Neutrophil (primary cell): Measurements from ENCODE around the gene KCNK15.
"Not testable (repeated sequence)": the region's sequence is repeated elsewhere in the genome, so short reads cannot be mapped to it uniquely, and the experiment has no call there.

ENCODE experiments used
- H3K27ac ChIP-seq: fragments of 200-600 bp; sonication (generic); 2 replicates; pipeline ENCODE4 v1.5.1; 2016; ENCODE audit warnings: mild to moderate bottlenecking, moderate library complexity
- H3K27me3 ChIP-seq: fragments of 200-600 bp; sonication (generic); 2 replicates; pipeline ENCODE4 v1.6.0; 2016; ENCODE audit warnings: mild to moderate bottlenecking
- H3K36me3 ChIP-seq: fragments of 200-600 bp; sonication (generic); 2 replicates; pipeline ENCODE4 v1.5.1; 2017
- H3K4me1 ChIP-seq, 2 experiments: fragments of 200-600 bp in 1 of 2; sonication (generic) in 1 of 2; 1 replicate in 1 of 2; 2 replicates in 1 of 2; pipeline versions ENCODE4 v1.5.1 to v1.6.1; 2013 to 2016; ENCODE audit warnings: low read depth in 1 of 2, low read length in 1 of 2, mild to moderate bottlenecking in 1 of 2, moderate library complexity in 1 of 2; ENCODE audit not compliant: control insufficient read depth in 1 of 2, insufficient read depth in 1 of 2
- H3K4me3 ChIP-seq, 2 experiments: fragments of 200-600 bp in 1 of 2; sonication (generic) in 1 of 2; 1 replicate in 1 of 2; 2 replicates in 1 of 2; pipeline ENCODE4 v1.5.1; 2013 to 2016; ENCODE audit warnings: low read depth in 1 of 2, low read length in 1 of 2, mild to moderate bottlenecking in 1 of 2, moderate library complexity in 1 of 2
- H3K9me3 ChIP-seq: fragments of 200-600 bp; sonication (generic); 2 replicates; pipeline ENCODE4 v1.5.1; 2016
- CTCF ChIP-seq: fragments of 200-600 bp; sonication (generic); IDR thresholded peaks from 2 replicates; pipeline ENCODE4 v1.5.1; 2016; ENCODE audit warnings: antibody characterized with exemption

KCNK15 gene

GRCh38 chr20:44758247-44759101, 12.8 kb downstream of the KCNK15 start:
- Histone ChIP-seq H3K27me3 (peaks cover 8% of the 10 kb centered on the region), H3K9me3 (no peaks in the 10 kb centered on the region), H3K4me3 (no peak overlapping the region), H3K36me3 (no peaks in the 10 kb centered on the region), H3K27ac (no peak overlapping the region), H3K4me1 (no peaks in the 10 kb centered on the region)
- no peak for TF ChIP-seq CTCF

- Histone ChIP-seq H3K27ac (no peak overlapping the region), H3K4me3 (no peak overlapping the region), H3K9me3 (no peaks in the 10 kb centered on the region), H3K36me3 (no peaks in the 10 kb centered on the region), H3K27me3 (peaks cover 8% of the 10 kb centered on the region), H3K4me1 (no peaks in the 10 kb centered on the region)
- TF ChIP-seq CTCF = no peak
Observed at GRCh38 chr20:44759595-44759994, 13.9 kb downstream of the KCNK15 start.

GRCh38 chr20:44761423-44761822, 15.8 kb downstream of the KCNK15 start:
- Histone ChIP-seq H3K9me3 (no peaks in the 10 kb centered on the region), H3K4me3 (no peak overlapping the region), H3K4me1 (no peaks in the 10 kb centered on the region), H3K27me3 (peaks cover 15% of the 10 kb centered on the region), H3K27ac (no peak overlapping the region), H3K36me3 (no peaks in the 10 kb centered on the region)
- TF ChIP-seq CTCF = no peak

- H3K4me3 ChIP-seq = no peak overlapping the region
- H3K4me1 ChIP-seq = no peaks in the 10 kb centered on the region
- TF ChIP-seq CTCF = no peak
- H3K9me3 ChIP-seq = no peaks in the 10 kb centered on the region
- no peak overlapping the region for H3K27ac ChIP-seq
- H3K36me3 ChIP-seq = no peaks in the 10 kb centered on the region
- peaks cover 22% of the 10 kb centered on the region for H3K27me3 ChIP-seq
Observed at GRCh38 chr20:44762466-44763140, 16.9 kb downstream of the KCNK15 start.

GRCh38 chr20:44763798-44764197, 18.1 kb downstream of the KCNK15 start:
- not testable (repeated sequence) for H3K4me1 ChIP-seq, H3K36me3 ChIP-seq, H3K4me3 ChIP-seq, H3K27ac ChIP-seq, H3K9me3 ChIP-seq
- H3K27me3 ChIP-seq = peaks cover 28% of the 10 kb centered on the region

GRCh38 chr20:44765091-44765490, 19.4 kb downstream of the KCNK15 start:
- no peak for TF ChIP-seq CTCF
- H3K36me3 ChIP-seq = no peaks in the 10 kb centered on the region

More at GRCh38 chr20:44765091-44765490, 19.4 kb downstream of the KCNK15 start:
- Histone ChIP-seq H3K9me3 (no peaks in the 10 kb centered on the region), H3K4me3 (no peak overlapping the region), H3K27me3 (peaks cover 36% of the 10 kb centered on the region), H3K27ac (no peak overlapping the region), H3K4me1 (no peaks in the 10 kb centered on the region)
